COLO668 (cell line): ENCODE data around the gene OR9I1.

Experiments
- DNase-seq: peaks from one replicate; lab custom pipeline; 2025; ENCODE audit not compliant: unreplicated experiment; lab: John Stamatoyannopoulos, UW

OR9I1 gene, protein sequence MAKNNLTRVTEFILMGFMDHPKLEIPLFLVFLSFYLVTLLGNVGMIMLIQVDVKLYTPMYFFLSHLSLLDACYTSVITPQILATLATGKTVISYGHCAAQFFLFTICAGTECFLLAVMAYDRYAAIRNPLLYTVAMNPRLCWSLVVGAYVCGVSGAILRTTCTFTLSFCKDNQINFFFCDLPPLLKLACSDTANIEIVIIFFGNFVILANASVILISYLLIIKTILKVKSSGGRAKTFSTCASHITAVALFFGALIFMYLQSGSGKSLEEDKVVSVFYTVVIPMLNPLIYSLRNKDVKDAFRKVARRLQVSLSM

DNA sequence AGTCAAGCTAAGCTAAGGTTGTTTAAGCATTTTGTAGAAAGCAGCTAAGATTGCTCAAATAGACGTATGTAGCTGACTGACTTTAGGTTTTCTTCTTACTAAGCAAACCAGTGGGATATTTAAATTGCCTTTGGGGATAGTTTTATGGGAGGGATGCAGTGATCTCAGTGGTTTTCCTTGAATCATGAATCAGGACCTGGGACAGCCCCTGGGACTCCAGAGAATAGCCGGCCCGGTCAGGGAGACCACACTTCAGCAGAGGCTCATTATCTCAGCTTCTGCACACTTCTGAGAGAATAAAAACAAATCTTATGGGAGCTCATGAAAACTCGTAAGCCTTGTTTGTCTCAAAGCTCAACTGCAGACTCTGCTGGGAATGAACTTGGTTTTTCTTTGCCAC, at the start of gene OR9I1:
OR9I1 (minus strand) TSS at position 62 of the 400 bp plus-strand sequence. CDS start 6,086 bp downstream, outside the sequence.
- no peak for DNase-seq

DNA sequence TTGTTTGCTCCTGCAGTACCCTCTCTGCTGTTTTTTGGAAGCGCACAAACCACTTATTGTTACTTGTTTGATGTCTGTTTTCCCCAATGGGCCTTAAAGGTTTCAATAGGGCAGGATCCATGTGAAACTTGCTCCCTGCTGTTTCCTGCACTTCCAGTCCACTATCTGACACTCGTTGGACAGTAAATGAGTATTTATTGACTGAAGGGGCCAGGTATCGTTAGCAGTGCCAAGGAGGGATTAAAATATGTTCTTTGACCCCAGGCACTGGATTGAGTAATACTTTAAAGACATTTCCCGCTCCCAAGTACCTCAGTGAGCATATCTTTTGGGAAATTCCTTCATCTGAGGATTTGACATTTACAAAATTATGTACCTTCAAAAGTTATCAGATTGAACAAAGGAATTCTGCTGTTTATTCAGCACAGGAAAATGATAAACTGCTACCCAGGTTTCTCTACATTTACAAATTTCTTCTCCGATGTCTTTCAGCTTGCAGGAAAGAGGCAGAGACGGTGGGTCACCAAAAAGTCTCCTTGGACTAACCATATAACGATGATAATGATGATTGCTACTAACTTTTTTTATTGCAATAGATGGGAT, 40.3 kb upstream of the OR9I1 start:
- DNase-seq: no peak

DNA sequence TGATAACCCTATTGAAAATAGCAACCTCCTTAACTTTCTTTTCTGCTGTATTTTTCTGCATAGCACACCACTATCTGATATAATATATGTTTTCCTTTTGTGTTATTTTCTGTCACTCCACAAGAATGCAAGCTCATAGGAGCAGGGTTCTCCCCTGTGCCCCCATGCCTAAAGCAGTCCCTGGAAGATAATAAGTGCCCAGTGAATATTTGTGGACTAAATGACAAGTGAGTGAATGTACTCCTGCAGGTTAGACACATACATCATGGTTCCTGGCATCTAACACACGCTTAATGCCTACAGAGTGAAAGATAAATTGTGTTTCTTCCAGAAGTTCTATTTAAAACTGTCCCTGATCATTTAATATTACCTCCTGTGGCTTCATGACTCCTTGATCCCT, 39.7 kb upstream of the OR9I1 start:
- no peak for DNase-seq

DNA sequence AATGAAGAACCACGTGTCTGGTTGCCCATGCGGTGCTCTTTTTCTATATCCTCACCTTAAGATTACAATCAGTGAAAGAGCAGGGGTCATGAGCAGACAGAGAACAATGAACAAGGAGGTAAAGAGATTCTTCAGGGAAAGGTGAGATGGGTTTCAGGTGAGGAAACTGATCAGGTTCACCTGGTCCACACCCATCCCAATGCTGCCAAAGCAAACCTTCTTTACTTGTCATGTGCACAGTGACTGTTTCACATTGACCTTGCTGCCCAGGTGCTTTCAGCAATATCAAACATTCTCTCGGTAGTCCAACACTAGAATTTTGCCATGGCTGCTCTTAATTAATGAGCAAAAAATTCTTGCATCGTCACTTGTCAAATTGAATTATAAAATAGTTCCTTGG, 39.1 kb upstream of the OR9I1 start:
- DNase-seq: no peak

DNA sequence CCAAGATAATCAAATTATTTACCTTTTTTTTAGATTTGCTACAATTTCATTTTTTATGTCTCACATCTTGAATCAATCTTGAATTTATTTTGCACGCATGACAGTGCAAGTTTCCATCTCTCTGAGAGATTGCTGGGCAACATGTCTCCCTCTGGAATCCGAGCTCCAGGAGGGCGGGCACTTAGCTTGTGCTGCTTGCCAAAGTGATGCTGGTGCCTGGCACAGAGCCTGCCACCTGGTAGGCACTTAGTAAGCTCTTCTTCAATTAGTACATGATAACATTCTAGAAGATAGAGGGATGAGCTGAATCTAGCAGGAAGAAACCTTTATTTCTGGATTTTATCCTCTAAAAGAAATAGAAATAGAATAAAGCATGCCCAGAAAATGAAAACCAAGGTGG, 27.5 kb upstream of the OR9I1 start:
- DNase-seq: no peak

DNA sequence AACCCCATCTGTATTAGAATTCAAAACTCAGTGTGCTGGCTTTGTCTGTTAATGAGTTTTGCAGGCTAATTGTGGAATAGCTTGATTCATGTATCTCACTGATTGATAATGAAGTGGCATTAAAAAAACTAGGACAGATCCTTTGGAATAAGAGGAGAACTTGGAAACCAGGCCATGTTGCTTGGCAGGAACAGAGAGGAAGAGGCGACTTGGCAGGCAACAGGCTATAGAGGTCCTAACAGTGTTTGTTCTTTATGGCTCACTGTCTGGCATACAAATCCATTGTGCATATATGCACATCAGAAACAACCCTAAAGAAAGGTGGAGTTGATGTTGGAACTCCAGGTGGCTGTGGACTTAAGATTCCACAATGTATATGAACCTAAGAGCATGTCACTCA, 17.4 kb upstream of the OR9I1 start:
- no peak for DNase-seq

DNA sequence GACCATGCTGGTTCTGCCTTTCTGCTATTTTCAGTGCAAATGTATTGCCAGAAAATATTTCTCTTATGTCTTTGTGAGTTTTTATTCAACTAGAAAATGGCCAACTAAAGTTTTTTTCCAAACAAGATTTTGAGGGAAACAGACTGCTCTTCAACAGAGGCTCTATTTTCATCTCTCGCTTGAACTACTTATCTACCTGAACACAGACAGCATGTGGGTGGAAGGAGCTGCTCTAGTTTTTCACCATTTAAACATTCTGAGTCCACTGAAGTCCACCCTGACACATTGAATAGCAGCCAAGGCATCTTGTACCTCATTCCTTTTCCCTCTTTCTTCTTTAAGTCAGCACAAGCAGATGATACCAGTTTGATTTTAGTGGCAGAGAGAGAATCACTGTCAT, 9.8 kb upstream of the OR9I1 start:
- no peak for DNase-seq

DNA sequence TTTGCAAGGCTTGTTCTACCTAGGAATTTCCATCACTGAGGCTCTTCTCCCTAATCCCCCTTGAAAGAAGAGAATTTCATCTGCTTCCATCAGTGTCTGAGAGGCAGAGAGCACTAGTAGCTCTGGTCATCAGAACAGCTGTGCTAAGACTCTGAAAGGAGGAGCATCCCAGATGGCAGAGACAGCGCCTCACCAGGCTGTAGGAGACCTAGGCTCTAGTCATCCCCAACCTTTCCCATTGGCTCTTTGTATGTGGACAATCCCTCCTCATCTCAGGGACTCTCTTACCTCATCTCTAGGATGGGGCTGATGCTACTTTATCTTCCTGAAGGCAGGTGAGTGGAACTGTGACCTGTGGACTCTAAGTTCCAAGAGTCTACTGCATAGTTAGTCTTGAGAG, 8.8 kb upstream of the OR9I1 start:
- no peak for DNase-seq

DNA sequence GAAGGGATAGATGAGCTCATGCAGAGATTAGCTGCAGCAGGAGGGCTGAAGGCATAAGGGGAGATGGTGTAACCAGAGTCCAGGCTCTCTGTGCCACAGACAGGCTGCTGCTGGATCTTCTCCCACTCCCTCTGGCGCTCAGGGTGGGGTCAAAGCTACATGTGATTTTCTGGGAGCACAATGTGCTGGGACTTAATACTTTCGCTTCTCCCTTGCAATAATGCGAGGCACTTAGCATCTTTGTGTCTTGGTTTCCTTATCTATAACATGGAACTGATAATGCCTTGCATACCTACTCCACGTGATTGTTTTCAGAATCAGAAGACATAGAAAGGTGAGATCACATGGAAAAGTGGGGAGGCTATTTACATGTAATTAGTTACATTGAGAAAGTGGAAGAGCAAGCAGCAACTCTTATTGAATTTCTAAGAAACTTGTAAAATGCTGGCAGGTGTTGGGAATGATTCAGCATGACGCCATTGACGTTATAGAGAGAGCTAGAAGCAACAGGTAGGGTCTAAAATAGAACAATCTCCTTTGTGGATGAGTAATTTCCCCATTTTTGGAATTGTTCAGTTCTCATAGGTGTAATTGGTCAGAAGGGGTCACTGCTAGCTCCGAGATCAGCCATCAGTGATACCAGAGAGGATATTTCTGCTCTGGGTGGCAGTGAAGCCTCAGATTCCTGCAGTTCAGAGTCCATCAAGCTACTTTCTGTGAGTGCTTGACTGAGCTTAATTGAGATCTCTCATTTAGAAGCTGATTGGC, 8.2 kb upstream of the OR9I1 start:
- DNase-seq: no peak

DNA sequence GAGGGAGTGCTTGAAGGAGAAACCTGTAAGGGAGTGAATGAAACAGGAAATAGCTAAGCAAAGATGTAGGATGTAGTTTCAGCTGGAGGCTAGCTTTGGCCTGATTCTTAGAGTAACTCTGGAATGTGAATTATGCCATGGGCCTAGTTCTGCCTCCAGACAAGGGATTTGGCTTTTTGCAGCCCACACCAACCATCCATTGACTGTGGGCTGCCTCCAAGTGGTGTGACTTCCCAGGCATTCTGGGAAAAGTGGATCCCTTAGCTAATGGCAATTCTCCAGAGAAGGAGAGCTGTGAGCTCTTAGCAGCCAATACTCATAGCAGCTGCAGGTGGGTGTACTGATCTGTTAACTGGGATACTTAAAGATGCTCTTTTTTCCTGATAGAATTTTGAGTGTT, 2.0 kb upstream of the OR9I1 start:
- DNase-seq: no peak

DNA sequence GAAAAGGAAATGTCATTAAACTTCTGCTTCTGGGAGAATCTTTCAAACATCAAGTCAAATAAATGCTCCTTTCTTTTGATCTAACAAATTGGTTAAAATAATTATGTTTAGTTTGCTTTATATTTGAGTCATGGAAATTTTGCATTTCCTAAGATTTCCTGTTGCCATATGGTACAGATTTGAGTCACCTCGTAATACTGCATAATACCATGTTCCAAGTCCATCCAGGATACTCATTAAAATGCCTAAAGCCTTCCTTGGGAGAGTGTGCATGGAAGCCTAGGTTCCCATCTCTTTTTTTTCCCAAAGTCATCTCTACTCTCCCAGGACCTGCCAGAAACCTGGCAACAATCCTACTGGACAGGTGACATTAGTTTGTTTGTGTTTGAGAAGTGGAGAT, 4.2 kb downstream of the OR9I1 start:
- DNase-seq: no peak

DNA sequence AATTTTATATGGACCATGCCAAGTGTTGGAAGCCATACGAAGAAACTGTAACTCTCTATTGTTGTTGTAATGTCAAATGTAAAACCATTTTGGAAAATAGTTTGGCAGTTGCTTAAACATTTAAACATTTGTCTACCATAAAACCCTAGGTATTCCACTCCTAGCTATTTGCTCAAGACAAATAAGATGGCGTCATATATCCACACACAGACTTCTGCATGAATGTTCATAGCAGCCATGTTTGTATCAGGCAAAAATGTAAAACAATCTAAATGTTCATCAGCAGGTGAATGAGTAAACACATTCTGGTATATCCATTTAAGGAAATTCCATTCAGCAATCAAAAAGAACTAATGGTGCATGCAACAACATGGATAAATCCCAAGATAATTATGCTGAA, 27.9 kb downstream of the OR9I1 start:
- DNase-seq: no peak

DNA sequence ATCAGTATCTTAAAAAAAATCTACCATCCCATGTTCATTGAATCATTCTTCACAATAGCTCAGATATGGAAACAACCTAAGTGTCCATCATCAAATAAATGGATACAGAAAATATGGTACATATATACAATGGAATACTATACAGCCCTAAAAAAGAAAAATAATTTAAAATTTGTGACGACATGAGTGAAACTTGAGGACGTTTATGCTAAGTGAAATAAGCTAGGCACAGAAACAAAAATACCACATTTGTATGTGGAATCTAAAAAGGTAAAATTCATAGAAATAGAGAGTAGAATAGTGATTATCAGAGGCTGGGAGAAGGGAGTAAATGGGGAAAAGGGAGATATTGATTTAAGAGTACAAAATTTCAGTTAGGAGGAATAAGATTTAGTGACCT, 38.8 kb downstream of the OR9I1 start:
- no peak for DNase-seq

DNA sequence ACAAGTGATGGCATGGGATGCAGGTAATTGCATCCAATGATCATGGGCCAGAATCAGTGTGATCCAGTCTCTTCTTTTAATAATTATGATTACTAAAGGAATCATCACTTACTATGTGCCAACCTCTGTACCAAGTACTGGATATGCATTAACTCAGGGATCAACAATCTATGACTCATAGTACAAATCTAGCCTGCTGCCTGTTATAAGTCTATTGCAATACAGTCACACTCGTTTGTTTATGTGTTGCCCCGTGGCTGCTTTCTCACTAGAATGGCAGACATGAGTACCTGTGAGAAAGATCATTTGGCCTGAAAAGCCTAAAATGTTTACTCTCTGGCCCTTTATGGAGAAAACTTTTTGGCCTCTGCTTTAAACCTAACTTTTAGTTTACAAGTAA, 49.5 kb downstream of the OR9I1 start:
- DNase-seq: no peak

DNA sequence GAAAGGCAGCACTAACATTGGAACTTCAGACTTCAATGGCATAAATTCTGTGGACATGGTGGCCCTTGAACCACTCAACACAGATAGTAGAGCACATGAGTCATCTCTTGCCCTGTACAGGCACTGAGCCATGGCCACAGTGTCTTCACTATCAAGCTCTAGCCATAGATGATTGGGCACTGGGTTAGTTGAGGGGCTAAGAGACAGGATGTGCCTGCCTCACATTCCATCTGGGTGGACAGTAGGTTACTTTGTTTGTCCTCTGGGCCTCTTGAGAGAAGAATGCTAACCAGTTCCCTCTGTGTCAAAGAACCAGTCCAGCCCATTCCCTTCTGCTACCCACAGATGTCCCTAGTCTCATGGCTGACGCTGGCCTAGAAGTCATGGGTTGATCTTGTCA, 54.7 kb downstream of the OR9I1 start:
- DNase-seq: no peak

DNA sequence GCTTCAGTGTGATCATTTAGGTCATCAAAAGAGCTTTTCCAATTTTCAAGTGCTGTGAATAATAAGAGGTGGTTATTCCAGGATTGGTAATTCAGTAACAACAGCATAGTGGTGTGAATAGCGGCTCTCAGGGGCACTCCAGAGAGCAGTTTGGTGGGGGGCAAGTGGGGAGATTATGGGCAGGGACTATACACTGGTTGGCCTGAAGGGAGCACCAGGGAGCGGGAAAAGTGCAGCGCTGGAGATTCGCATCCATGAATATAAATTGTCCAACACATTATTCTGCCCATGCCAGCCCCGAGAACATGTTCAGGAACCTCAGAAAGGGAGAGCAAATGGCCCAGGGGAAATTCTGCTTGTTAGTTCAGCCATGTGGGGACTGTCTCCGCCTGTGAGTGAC, 56.7 kb downstream of the OR9I1 start:
- no peak for DNase-seq

DNA sequence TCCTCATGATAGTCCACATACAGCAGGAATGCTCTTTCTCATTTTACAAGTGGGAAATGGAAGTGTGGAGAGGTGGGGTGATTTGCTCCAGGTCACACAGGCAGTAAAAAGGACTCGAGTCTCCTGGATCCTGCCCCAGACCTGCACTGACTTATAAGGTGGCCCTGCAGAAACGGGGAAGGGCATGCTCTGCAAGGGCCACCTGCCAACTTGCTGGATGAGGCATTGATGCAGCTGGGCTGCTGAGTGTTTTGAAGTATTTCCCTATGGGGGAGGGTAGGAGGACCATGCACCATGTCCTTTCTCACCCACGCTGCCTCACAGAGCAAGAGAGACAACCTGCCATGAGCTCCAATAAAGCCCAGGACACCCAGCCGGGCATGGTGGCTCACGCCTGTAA, 57.6 kb downstream of the OR9I1 start:
- DNase-seq: no peak
